ENCODE data around the gene ABCC3.

The ABCC3 gene

GRCh38 chr17:50685691-50686493 lies 51.2 kb downstream of the ABCC3 start:
- no peak for DNase-seq

- no peak for DNase-seq
These were observed 52.0 kb downstream of the ABCC3 start for GRCh38 chr17:50686494-50687199.

- DNase-seq, result no peak
These were observed 52.8 kb downstream of the ABCC3 start for GRCh38 chr17:50687200-50688066.

- DNase-seq, result no peak
These were observed 53.6 kb downstream of the ABCC3 start for GRCh38 chr17:50688245-50688644.

GRCh38 chr17:50689251-50689650 lies 54.6 kb downstream of the ABCC3 start:
- DNase-seq, result no peak

- DNase-seq, result no peak
These were observed 55.5 kb downstream of the ABCC3 start for GRCh38 chr17:50689956-50690886.

GRCh38 chr17:50690887-50691549 lies 56.3 kb downstream of the ABCC3 start:
- no peak for DNase-seq

GRCh38 chr17:50691550-50692447 lies 57.1 kb downstream of the ABCC3 start:
- DNase-seq, result no peak

GRCh38 chr17:50692448-50693035 lies 57.9 kb downstream of the ABCC3 start:
- peak; percentile 79 for DNase-seq

- DNase-seq, result peak; percentile 79
These were observed 58.5 kb downstream of the ABCC3 start for GRCh38 chr17:50693036-50693682.

- DNase-seq, result no peak
These were observed 61.7 kb downstream of the ABCC3 start for GRCh38 chr17:50696365-50696879.

GRCh38 chr17:50697062-50697461 lies 62.4 kb downstream of the ABCC3 start:
- DNase-seq, result no peak

- no peak for DNase-seq
These were observed 63.1 kb downstream of the ABCC3 start for GRCh38 chr17:50697663-50698272.

GRCh38 chr17:50699410-50699809 lies 64.7 kb downstream of the ABCC3 start:
- no peak for DNase-seq

- no peak for DNase-seq
These were observed 68.5 kb downstream of the ABCC3 start for GRCh38 chr17:50703162-50703561.

- DNase-seq, result peak; percentile 89
These were observed 72.8 kb downstream of the ABCC3 start, which contains the start of gene ANKRD40 for GRCh38 chr17:50707289-50708049. ANKRD40 (minus strand) TSS chr17:50707914; CDS start chr17:50707654, 260 bp downstream.

- peak; percentile 73 for DNase-seq
These were observed 73.6 kb downstream of the ABCC3 start for GRCh38 chr17:50708050-50709000.

Data from NCI-H526 treated with DMSO at 0.1 percent for 48 hours (cell line).